Ovary (tissue), 3 donors: ENCODE data around the gene RASGEF1B.

Source experiments
- POLR2A ChIP-seq: fragments of 450-650 bp; IDR thresholded peaks from one replicate; pipeline ENCODE4 v1.6.1; 2017; ENCODE audit warnings: antibody characterized with exemption, mild to moderate bottlenecking, moderate library complexity
- TF ChIP-seq, protein P1 (sequence below), 3 donors: fragments of 450-650 bp in 2 of 3; fragments of 200-600 bp in 1 of 3; IDR thresholded peaks; one replicate each; pipeline versions ENCODE4 v1.5.1 to v1.8.0; 2016 to 2022; ENCODE audit warnings: antibody characterized with exemption in 3 of 3, mild to moderate bottlenecking in 1 of 3
- donor health status: DM: no; HTN: no; CAD: no.

DNA sequence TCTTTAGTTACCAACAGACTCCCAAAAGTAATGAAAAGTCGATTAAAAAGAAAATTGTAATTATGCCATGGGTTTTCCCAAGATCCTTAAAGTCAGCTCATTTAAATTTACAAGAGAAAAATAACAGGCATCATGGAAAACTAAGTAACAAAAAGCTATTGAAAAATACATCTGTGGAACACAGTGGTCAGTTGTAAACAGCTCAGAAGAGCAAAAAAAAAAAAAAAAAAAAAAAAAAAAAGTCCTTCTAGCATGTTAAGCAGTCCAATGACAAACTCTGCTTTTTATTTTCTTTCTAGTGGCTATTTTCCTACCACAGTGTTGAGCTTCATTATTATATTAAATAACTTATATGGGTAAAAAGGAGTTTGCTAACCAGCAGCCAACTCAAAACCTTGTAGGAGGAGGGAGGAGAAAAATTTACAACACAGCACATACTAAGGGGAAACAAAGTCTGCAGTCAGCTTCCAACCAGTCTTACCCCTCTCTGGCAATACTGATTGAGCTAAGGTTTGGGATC lies 44.9 kb downstream of the RASGEF1B start:
- no peak for TF ChIP-seq POLR2A
- TF ChIP-seq, protein P1, sequence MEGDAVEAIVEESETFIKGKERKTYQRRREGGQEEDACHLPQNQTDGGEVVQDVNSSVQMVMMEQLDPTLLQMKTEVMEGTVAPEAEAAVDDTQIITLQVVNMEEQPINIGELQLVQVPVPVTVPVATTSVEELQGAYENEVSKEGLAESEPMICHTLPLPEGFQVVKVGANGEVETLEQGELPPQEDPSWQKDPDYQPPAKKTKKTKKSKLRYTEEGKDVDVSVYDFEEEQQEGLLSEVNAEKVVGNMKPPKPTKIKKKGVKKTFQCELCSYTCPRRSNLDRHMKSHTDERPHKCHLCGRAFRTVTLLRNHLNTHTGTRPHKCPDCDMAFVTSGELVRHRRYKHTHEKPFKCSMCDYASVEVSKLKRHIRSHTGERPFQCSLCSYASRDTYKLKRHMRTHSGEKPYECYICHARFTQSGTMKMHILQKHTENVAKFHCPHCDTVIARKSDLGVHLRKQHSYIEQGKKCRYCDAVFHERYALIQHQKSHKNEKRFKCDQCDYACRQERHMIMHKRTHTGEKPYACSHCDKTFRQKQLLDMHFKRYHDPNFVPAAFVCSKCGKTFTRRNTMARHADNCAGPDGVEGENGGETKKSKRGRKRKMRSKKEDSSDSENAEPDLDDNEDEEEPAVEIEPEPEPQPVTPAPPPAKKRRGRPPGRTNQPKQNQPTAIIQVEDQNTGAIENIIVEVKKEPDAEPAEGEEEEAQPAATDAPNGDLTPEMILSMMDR (IDR thresholded peaks at IDR 0.05) = no peak
